HEK293 (cell line): ENCODE measurements around the gene GSK3B.

Source experiments
- CTCF ChIA-PET: fragments of 350-600 bp; formaldehyde crosslinking; extraction: SDS; loops from one replicate; lab custom pipeline; 2021; ENCODE audit warnings: antibody characterized with exemption; lab: Yijun Ruan, JAX
- POLR2A ChIA-PET: fragments of 300-600 bp; formaldehyde crosslinking; extraction: SDS; loops from one replicate; lab custom pipeline; 2020; ENCODE audit warnings: antibody characterized with exemption, inconsistent platforms; lab: Yijun Ruan, JAX
- H3K27ac ChIP-seq: fragments of 200-500 bp; sonication (Bioruptor generic); 2 replicates; pipeline ENCODE4 v1.5.1; 2014; ENCODE audit warnings: low read depth, low read length, control low read depth, inconsistent platforms; ENCODE audit errors: extremely low read depth
- H3K36me3 ChIP-seq, 2 experiments: fragments of 200-500 bp in 1 of 2; sonication (Bioruptor generic) in 1 of 2; 1 replicate in 1 of 2; 2 replicates in 1 of 2; pipeline ENCODE4 v1.5.1; 2014 to 2017; ENCODE audit warnings: inconsistent platforms in 2 of 2, low read length in 2 of 2; ENCODE audit not compliant: control insufficient read depth in 2 of 2, insufficient read depth in 1 of 2
- H3K4me1 ChIP-seq: fragments of 200-500 bp; sonication (Bioruptor generic); 2 replicates; pipeline ENCODE4 v1.5.1; 2014; ENCODE audit warnings: mild to moderate bottlenecking, low read length, inconsistent platforms; ENCODE audit not compliant: control insufficient read depth, insufficient read depth
- H3K4me3 ChIP-seq: 2 replicates; pipeline ENCODE4 v1.5.1; 2011; ENCODE audit warnings: low read depth, mild to moderate bottlenecking, control low read depth, low read length, moderate library complexity
- H3K9me3 ChIP-seq: fragments of 200-500 bp; sonication (Bioruptor generic); 2 replicates; pipeline ENCODE4 v1.5.1; 2014; ENCODE audit warnings: low read depth, low read length, inconsistent platforms; ENCODE audit not compliant: control insufficient read depth, insufficient read depth
- FEZF1 ChIP-seq: fragments of 450-650 bp; formaldehyde crosslinking; IDR thresholded peaks from 2 replicates; pipeline ENCODE4 v1.5.1; 2016; ENCODE audit warnings: missing biosample characterization, missing genetic modification characterization
- IKZF3 ChIP-seq: fragments of 450-650 bp; IDR thresholded peaks from 2 replicates; pipeline ENCODE4 v1.5.0; 2018; ENCODE audit warnings: missing biosample characterization, mild to moderate bottlenecking, missing genetic modification characterization, moderate library complexity
- MYNN ChIP-seq: fragments of 450-650 bp; formaldehyde crosslinking; IDR thresholded peaks from 2 replicates; pipeline ENCODE4 v1.5.1; 2016; ENCODE audit warnings: missing biosample characterization, missing genetic modification characterization, borderline replicate concordance
- SALL2 ChIP-seq: fragments of 450-650 bp; formaldehyde crosslinking; IDR thresholded peaks from 2 replicates; pipeline ENCODE4 v1.5.0; 2017; ENCODE audit warnings: missing biosample characterization, mild to moderate bottlenecking, missing genetic modification characterization, borderline replicate concordance
- WT1 ChIP-seq: fragments of 450-650 bp; formaldehyde crosslinking; IDR thresholded peaks from 2 replicates; pipeline ENCODE4 v1.5.1; 2016; ENCODE audit warnings: missing biosample characterization, missing genetic modification characterization
- ZBTB1 ChIP-seq: fragments of 450-650 bp; formaldehyde crosslinking; IDR thresholded peaks from 2 replicates; pipeline ENCODE4 v1.5.1; 2016; ENCODE audit warnings: missing biosample characterization, missing genetic modification characterization
- ZBTB7A ChIP-seq: fragments of 450-650 bp; formaldehyde crosslinking; IDR thresholded peaks from 2 replicates; pipeline ENCODE4 v1.5.1; 2016; ENCODE audit warnings: low read depth, missing biosample characterization, missing genetic modification characterization
- ZFP37 ChIP-seq: fragments of 450-650 bp; formaldehyde crosslinking; IDR thresholded peaks from 2 replicates; pipeline ENCODE4 v1.5.1; 2016; ENCODE audit warnings: missing biosample characterization, missing genetic modification characterization
- ZNF133 ChIP-seq: fragments of 450-650 bp; formaldehyde crosslinking; IDR thresholded peaks from 2 replicates; pipeline ENCODE4 v1.5.1; 2016; ENCODE audit warnings: missing biosample characterization, missing genetic modification characterization
- ZNF174 ChIP-seq: fragments of 450-650 bp; formaldehyde crosslinking; IDR thresholded peaks from 2 replicates; pipeline ENCODE4 v1.5.0; 2017; ENCODE audit warnings: missing biosample characterization, mild to moderate bottlenecking, missing genetic modification characterization
- ZNF211 ChIP-seq: fragments of 450-650 bp; formaldehyde crosslinking; IDR thresholded peaks from 2 replicates; pipeline ENCODE4 v1.5.1; 2016; ENCODE audit warnings: low read depth, missing biosample characterization, missing genetic modification characterization
- ZNF266 ChIP-seq: fragments of 450-650 bp; formaldehyde crosslinking; IDR thresholded peaks from 2 replicates; pipeline ENCODE4 v1.5.1; 2016; ENCODE audit warnings: missing biosample characterization, missing genetic modification characterization, low read depth
- ZNF341 ChIP-seq: fragments of 450-650 bp; formaldehyde crosslinking; IDR thresholded peaks from 2 replicates; pipeline ENCODE4; 2016; ENCODE audit warnings: low read depth, missing biosample characterization, missing genetic modification characterization
- ZNF433 ChIP-seq: fragments of 450-650 bp; formaldehyde crosslinking; IDR thresholded peaks from 2 replicates; pipeline ENCODE4 v1.5.1; 2016; ENCODE audit warnings: missing biosample characterization, missing genetic modification characterization, low read depth
- ZNF48 ChIP-seq: fragments of 450-650 bp; formaldehyde crosslinking; IDR thresholded peaks from 2 replicates; pipeline ENCODE4 v1.5.1; 2016; ENCODE audit warnings: missing biosample characterization, missing genetic modification characterization
- ZNF548 ChIP-seq: fragments of 450-650 bp; formaldehyde crosslinking; IDR thresholded peaks from 2 replicates; pipeline ENCODE4 v1.5.1; 2016; ENCODE audit warnings: missing biosample characterization, missing genetic modification characterization
- ZNF555 ChIP-seq: fragments of 450-650 bp; formaldehyde crosslinking; conservative IDR thresholded peaks from 2 replicates; pipeline ENCODE4 v1.5.1; 2017; ENCODE audit warnings: missing biosample characterization, mild to moderate bottlenecking, missing genetic modification characterization, inconsistent platforms
- ZNF560 ChIP-seq: fragments of 450-650 bp; formaldehyde crosslinking; IDR thresholded peaks from 2 replicates; pipeline ENCODE4 v1.5.1; 2017; ENCODE audit warnings: missing biosample characterization, missing genetic modification characterization, borderline replicate concordance
- ZNF571 ChIP-seq: fragments of 450-650 bp; formaldehyde crosslinking; IDR thresholded peaks from 2 replicates; pipeline ENCODE4 v1.5.0; 2017; ENCODE audit warnings: missing biosample characterization, missing genetic modification characterization
- ZNF701 ChIP-seq: fragments of 450-650 bp; formaldehyde crosslinking; IDR thresholded peaks from 2 replicates; pipeline ENCODE4 v1.5.1; 2016; ENCODE audit warnings: missing biosample characterization, missing genetic modification characterization
- ZNF792 ChIP-seq: fragments of 450-650 bp; formaldehyde crosslinking; IDR thresholded peaks from 2 replicates; pipeline ENCODE4 v1.5.1; 2016; ENCODE audit warnings: missing biosample characterization, missing genetic modification characterization
- ZSCAN30 ChIP-seq: fragments of 450-650 bp; IDR thresholded peaks from 2 replicates; pipeline ENCODE4 v1.5.1; 2018; ENCODE audit warnings: missing biosample characterization, mild to moderate bottlenecking, missing genetic modification characterization, moderate library complexity
- TF ChIP-seq, protein P1 (sequence below): IDR thresholded peaks from 2 replicates; pipeline ENCODE4 v1.6.1; 2011; ENCODE audit warnings: mild to moderate bottlenecking, low read depth, low read length, borderline replicate concordance
- TF ChIP-seq, protein P2 (sequence below): fragments of 450-650 bp; formaldehyde crosslinking; IDR thresholded peaks from 2 replicates; pipeline ENCODE4 v1.5.1; 2016; ENCODE audit warnings: missing biosample characterization, missing genetic modification characterization, low read depth
- TF ChIP-seq, protein P3 (sequence below): fragments of 450-650 bp; formaldehyde crosslinking; IDR thresholded peaks from 2 replicates; pipeline ENCODE4 v1.5.1; 2016; ENCODE audit warnings: missing biosample characterization, missing genetic modification characterization
- TF ChIP-seq, protein P4 (sequence below): fragments of 450-650 bp; formaldehyde crosslinking; optimal IDR thresholded peaks from 2 replicates; pipeline ENCODE3; 2016; ENCODE audit warnings: missing biosample characterization, mild to moderate bottlenecking, missing genetic modification characterization

The GSK3B gene

DNA sequence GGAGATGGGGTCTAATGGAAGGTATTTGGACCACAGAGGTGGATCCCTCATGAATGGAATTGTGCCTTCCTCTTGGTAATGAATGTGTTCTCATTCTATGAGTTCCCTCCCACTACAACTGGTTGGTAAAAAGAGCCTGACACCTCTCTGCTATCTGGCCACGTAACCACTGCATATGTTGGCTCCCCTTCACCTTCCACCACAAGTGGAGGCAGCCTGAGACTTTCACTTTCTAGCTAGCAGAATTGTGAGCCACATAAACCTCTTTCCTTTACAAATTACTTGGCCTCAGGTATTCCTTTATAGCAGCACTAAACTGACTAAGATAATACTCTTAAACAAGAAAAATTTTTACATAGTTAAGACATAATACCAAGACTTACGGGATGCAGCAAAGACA, 157.0 kb downstream of the GSK3B start:
- no peak overlapping the region for H3K27ac ChIP-seq
- TF ChIP-seq WT1 (tag by site-specific recombination) (no peak), FEZF1 (no peak), ZNF341 (tag by site-specific recombination) (no peak), ZNF792 (tag by site-specific recombination) (no peak), ZNF548 (tag by site-specific recombination) (no peak), ZNF266 (tag by site-specific recombination) (no peak), ZNF174 (tag by site-specific recombination) (no peak), ZFP37 (tag by site-specific recombination) (no peak), ZNF211 (tag by site-specific recombination) (no peak), IKZF3 (tag by site-specific recombination) (no peak), ZNF48 (tag by site-specific recombination) (no peak), ZNF133 (tag by site-specific recombination) (no peak), ZNF555 (no peak), ZNF701 (no peak), ZBTB7A (tag by site-specific recombination) (no peak)
- TF ChIP-seq, protein P1, sequence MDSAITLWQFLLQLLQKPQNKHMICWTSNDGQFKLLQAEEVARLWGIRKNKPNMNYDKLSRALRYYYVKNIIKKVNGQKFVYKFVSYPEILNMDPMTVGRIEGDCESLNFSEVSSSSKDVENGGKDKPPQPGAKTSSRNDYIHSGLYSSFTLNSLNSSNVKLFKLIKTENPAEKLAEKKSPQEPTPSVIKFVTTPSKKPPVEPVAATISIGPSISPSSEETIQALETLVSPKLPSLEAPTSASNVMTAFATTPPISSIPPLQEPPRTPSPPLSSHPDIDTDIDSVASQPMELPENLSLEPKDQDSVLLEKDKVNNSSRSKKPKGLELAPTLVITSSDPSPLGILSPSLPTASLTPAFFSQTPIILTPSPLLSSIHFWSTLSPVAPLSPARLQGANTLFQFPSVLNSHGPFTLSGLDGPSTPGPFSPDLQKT: no peak
- TF ChIP-seq, protein P2, sequence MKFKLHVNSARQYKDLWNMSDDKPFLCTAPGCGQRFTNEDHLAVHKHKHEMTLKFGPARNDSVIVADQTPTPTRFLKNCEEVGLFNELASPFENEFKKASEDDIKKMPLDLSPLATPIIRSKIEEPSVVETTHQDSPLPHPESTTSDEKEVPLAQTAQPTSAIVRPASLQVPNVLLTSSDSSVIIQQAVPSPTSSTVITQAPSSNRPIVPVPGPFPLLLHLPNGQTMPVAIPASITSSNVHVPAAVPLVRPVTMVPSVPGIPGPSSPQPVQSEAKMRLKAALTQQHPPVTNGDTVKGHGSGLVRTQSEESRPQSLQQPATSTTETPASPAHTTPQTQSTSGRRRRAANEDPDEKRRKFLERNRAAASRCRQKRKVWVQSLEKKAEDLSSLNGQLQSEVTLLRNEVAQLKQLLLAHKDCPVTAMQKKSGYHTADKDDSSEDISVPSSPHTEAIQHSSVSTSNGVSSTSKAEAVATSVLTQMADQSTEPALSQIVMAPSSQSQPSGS (tag by site-specific recombination): no peak
- TF ChIP-seq, protein P3, sequence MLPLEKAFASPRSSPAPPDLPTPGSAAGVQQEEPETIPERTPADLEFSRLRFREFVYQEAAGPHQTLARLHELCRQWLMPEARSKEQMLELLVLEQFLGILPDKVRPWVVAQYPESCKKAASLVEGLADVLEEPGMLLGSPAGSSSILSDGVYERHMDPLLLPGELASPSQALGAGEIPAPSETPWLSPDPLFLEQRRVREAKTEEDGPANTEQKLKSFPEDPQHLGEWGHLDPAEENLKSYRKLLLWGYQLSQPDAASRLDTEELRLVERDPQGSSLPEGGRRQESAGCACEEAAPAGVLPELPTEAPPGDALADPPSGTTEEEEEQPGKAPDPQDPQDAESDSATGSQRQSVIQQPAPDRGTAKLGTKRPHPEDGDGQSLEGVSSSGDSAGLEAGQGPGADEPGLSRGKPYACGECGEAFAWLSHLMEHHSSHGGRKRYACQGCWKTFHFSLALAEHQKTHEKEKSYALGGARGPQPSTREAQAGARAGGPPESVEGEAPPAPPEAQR (tag by site-specific recombination): no peak
- TF ChIP-seq, all 188 proteins: peak for 0
- CTCF ChIA-PET: no interaction called here
- no peaks in the 10 kb centered on the region for H3K9me3 ChIP-seq
- no peaks in the 10 kb centered on the region for H3K36me3 ChIP-seq
- H3K4me3 ChIP-seq: no peak overlapping the region
- POLR2A ChIA-PET: no interaction called here
- no peaks in the 10 kb centered on the region for H3K4me1 ChIP-seq

DNA sequence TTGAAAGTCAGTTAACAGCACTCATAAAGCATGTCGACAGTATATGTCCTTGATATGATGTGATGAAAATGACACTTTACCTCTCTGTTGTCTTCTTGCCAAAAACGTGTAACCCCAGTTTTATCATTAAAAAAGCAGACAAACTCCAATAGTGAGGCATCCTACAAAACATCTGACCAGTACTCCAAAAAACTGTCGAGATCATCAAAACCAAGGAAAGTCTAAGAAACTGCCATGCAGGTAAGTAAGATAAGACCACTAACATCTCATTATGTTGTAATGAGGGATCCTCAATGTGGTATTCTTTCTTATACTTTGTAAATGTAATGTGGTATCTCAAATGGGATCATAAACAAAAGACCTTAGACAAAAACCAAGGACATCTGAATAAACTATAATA, 160.0 kb downstream of the GSK3B start:
- Histone ChIP-seq H3K36me3 (no peaks in the 10 kb centered on the region), H3K4me1 (no peaks in the 10 kb centered on the region), H3K4me3 (no peak overlapping the region), H3K27ac (no peak overlapping the region), H3K9me3 (no peaks in the 10 kb centered on the region)
- POLR2A ChIA-PET: no interaction called here
- no peak for TF ChIP-seq ZBTB1 (tag by site-specific recombination)
- TF ChIP-seq ZNF560 (tag by site-specific recombination): no peak
- no peak for TF ChIP-seq ZNF433 (tag by site-specific recombination)
- TF ChIP-seq, protein P4, sequence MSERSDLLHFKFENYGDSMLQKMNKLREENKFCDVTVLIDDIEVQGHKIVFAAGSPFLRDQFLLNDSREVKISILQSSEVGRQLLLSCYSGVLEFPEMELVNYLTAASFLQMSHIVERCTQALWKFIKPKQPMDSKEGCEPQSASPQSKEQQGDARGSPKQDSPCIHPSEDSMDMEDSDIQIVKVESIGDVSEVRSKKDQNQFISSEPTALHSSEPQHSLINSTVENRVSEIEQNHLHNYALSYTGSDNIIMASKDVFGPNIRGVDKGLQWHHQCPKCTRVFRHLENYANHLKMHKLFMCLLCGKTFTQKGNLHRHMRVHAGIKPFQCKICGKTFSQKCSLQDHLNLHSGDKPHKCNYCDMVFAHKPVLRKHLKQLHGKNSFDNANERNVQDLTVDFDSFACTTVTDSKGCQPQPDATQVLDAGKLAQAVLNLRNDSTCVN (tag by site-specific recombination): no peak
- no peak for TF ChIP-seq SALL2
- no peak for TF ChIP-seq ZNF571 (tag by site-specific recombination)
- no peak for TF ChIP-seq MYNN (tag by site-specific recombination)
- no peak for TF ChIP-seq ZSCAN30
- TF ChIP-seq, protein P3 (tag by site-specific recombination): no peak
- CTCF ChIA-PET: no interaction called here
